OCI-LY1 (cell line): ENCODE results near the gene GIMAP6.

ENCODE experiments used
- H2AFZ ChIP-seq: fragments of 200-600 bp; sonication (generic), shearing (Covaris generic); 2 replicates; pipeline ENCODE4 v1.6.0; 2014; ENCODE audit warnings: antibody characterized with exemption, mild to moderate bottlenecking, low read length
- H3F3A ChIP-seq: fragments of 200-600 bp; sonication (generic), shearing (Covaris generic); 2 replicates; pipeline ENCODE4 v1.6.0; 2014; ENCODE audit warnings: mild to moderate bottlenecking, antibody characterized with exemption, low read length, moderate library complexity; ENCODE audit not compliant: insufficient read depth
- H3K27ac ChIP-seq: fragments of 200-600 bp; sonication (generic); 2 replicates; pipeline ENCODE4 v1.5.1; 2014; ENCODE audit warnings: low read length, mixed run types, mild to moderate bottlenecking, low read depth; ENCODE audit not compliant: poor library complexity, severe bottlenecking
- H3K27me3 ChIP-seq: fragments of 200-600 bp; sonication (generic); 2 replicates; pipeline ENCODE4 v1.6.0; 2014; ENCODE audit warnings: antibody characterized with exemption, mild to moderate bottlenecking, low read length, moderate library complexity; ENCODE audit not compliant: insufficient read depth
- H3K36me3 ChIP-seq: fragments of 200-600 bp; sonication (generic); 2 replicates; pipeline ENCODE4 v1.6.1; 2014; ENCODE audit warnings: mild to moderate bottlenecking, antibody characterized with exemption, low read length, moderate library complexity, mixed read lengths; ENCODE audit not compliant: insufficient read depth
- H3K4me1 ChIP-seq: fragments of 200-600 bp; sonication (generic); 2 replicates; pipeline ENCODE4 v1.5.1; 2014; ENCODE audit warnings: mild to moderate bottlenecking, low read length, moderate library complexity; ENCODE audit not compliant: insufficient read depth, severe bottlenecking
- H3K4me2 ChIP-seq: fragments of 200-600 bp; sonication (generic), shearing (Covaris generic); 2 replicates; pipeline ENCODE4 v1.6.1; 2014; ENCODE audit warnings: low read length
- H3K4me3 ChIP-seq: fragments of 200-600 bp; sonication (generic); 2 replicates; pipeline ENCODE4 v1.5.1; 2014; ENCODE audit warnings: low read length, low read depth, mild to moderate bottlenecking, mixed read lengths; ENCODE audit not compliant: poor library complexity, severe bottlenecking
- H3K79me2 ChIP-seq: fragments of 200-600 bp; shearing (Covaris generic); 2 replicates; pipeline ENCODE4 v1.6.1; 2016; ENCODE audit warnings: mixed run types, low read length, mixed read lengths; ENCODE audit not compliant: insufficient read depth
- H3K9ac ChIP-seq: fragments of 200-600 bp; sonication (generic), shearing (Covaris generic); 2 replicates; pipeline ENCODE4 v1.6.1; 2014; ENCODE audit warnings: mild to moderate bottlenecking, low read length, mixed read lengths
- H3K9me2 ChIP-seq: fragments of 200-600 bp; sonication (generic), shearing (Covaris generic); 2 replicates; pipeline ENCODE4 v1.6.1; 2014; ENCODE audit warnings: low read depth, mild to moderate bottlenecking, low read length, mixed read lengths
- H3K9me3 ChIP-seq: fragments of 200-600 bp; shearing (Covaris generic); 2 replicates; pipeline ENCODE4 v1.6.1; 2014; ENCODE audit warnings: low read length, mixed read lengths
- H4K20me1 ChIP-seq: fragments of 200-600 bp; sonication (generic), shearing (Covaris generic); 2 replicates; pipeline ENCODE4 v1.6.0; 2016; ENCODE audit warnings: mild to moderate bottlenecking, low read length; ENCODE audit not compliant: insufficient read depth
- EZH2 ChIP-seq: fragments of 200-600 bp; sonication (generic), shearing (Covaris generic); IDR thresholded peaks from 2 replicates; pipeline ENCODE4 v1.8.0; 2017; ENCODE audit warnings: borderline replicate concordance, mixed run types, mild to moderate bottlenecking, antibody characterized with exemption, low read length, moderate library complexity, mixed read lengths
- TF ChIP-seq, protein P1 (sequence below): fragments of 200-600 bp; sonication (generic), shearing (Covaris generic); IDR thresholded peaks from 2 replicates; pipeline ENCODE4 v1.5.1; 2017; ENCODE audit warnings: mild to moderate bottlenecking, antibody characterized with exemption, low read length, moderate library complexity, mixed read lengths

GIMAP6 gene

DNA sequence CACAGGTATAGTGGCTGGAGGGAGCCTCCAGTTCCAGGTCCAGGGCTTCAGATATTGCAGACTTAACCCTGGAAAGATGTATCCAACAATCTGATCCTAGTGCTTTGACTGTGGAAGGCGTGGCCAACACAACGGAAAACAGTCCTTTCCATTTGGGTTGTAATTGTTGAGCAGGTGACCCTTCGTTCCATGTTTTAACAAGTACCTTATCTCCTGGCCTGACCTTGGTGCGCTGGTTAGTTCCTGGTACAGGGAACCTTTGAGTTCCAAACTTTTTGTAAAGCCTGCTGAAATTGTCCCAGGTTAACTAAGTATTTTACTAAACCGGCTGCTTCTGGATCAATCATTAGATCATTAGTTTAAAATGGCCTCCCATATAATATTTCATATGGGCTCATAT, 23.9 kb upstream of the GIMAP6 start:
- Histone ChIP-seq H3K9ac (no peak overlapping the region), H3K36me3 (no peaks in the 10 kb centered on the region), H3K4me1 (no peaks in the 10 kb centered on the region), H3K4me3 (no peak overlapping the region), H4K20me1 (no peaks in the 10 kb centered on the region), H3K9me3 (0 out of 2 replicates have a peak, but pooled peaks cover 3% of the 10 kb centered on the region), H2AFZ (no peak overlapping the region), H3F3A (no peaks in the 10 kb centered on the region), H3K4me2 (no peak overlapping the region), H3K79me2 (no peaks in the 10 kb centered on the region), H3K27me3 (peaks cover 3% of the 10 kb centered on the region; the same call in 1 of the 2 replicates), H3K9me2 (no peaks in the 10 kb centered on the region), H3K27ac (no peak overlapping the region)
- TF ChIP-seq, protein P1, sequence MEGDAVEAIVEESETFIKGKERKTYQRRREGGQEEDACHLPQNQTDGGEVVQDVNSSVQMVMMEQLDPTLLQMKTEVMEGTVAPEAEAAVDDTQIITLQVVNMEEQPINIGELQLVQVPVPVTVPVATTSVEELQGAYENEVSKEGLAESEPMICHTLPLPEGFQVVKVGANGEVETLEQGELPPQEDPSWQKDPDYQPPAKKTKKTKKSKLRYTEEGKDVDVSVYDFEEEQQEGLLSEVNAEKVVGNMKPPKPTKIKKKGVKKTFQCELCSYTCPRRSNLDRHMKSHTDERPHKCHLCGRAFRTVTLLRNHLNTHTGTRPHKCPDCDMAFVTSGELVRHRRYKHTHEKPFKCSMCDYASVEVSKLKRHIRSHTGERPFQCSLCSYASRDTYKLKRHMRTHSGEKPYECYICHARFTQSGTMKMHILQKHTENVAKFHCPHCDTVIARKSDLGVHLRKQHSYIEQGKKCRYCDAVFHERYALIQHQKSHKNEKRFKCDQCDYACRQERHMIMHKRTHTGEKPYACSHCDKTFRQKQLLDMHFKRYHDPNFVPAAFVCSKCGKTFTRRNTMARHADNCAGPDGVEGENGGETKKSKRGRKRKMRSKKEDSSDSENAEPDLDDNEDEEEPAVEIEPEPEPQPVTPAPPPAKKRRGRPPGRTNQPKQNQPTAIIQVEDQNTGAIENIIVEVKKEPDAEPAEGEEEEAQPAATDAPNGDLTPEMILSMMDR: no peak
- TF ChIP-seq EZH2: no peak

DNA sequence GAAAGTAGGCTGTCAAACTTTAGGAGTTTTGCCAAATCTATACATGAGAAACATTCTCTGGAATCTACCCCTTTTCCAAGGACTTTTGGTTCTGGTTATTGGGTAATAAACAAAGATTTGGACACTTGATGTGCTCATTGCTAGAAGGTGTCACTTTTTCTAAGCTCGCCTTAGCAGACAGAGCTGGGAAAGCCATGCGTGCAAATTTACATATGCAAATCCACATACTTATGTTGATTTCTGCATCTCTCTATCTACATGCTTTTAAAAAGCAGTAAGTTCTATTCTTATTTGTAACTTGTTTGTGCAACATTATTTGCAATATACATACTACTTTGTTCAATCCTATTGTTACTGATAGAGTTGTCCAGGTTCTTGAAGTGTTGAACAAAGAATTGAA, 22.5 kb upstream of the GIMAP6 start:
- peaks cover 3% of the 10 kb centered on the region; the same call in 1 of the 2 replicates for H3K27me3 ChIP-seq
- 0 out of 2 replicates have a peak, but pooled peaks cover 3% of the 10 kb centered on the region for H3K9me3 ChIP-seq
- no peak overlapping the region for H3K27ac ChIP-seq
- no peaks in the 10 kb centered on the region for H3K4me1 ChIP-seq
- H3K9ac ChIP-seq: no peak overlapping the region
- TF ChIP-seq, protein P1: no peak
- no peak for TF ChIP-seq EZH2
- no peaks in the 10 kb centered on the region for H3K36me3 ChIP-seq
- no peak overlapping the region for H3K4me3 ChIP-seq
- no peaks in the 10 kb centered on the region for H3K79me2 ChIP-seq
- no peak overlapping the region for H3K4me2 ChIP-seq
- no peak overlapping the region for H2AFZ ChIP-seq
- no peaks in the 10 kb centered on the region for H4K20me1 ChIP-seq
- H3F3A ChIP-seq: no peaks in the 10 kb centered on the region
- H3K9me2 ChIP-seq: no peaks in the 10 kb centered on the region

DNA sequence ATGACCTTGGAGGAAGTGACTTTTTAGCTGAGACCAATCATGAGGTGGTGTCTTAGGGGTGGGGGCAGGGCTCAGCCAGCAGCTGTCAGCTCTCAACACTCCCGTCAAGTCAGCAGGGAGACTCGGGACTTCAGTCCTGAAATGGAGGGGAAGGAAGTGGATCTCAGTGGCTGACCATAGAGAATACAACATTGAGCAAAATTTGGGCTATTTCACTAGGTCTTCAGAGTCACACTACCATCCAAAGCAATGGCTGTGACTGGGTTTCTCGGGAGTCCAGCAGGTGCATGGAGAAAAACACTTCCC, 16.8 kb upstream of the GIMAP6 start:
- H3F3A ChIP-seq: no peaks in the 10 kb centered on the region
- H4K20me1 ChIP-seq: no peaks in the 10 kb centered on the region
- no peaks in the 10 kb centered on the region for H3K9me3 ChIP-seq
- H3K79me2 ChIP-seq: no peaks in the 10 kb centered on the region
- no peak overlapping the region for H3K27ac ChIP-seq
- H3K36me3 ChIP-seq: no peaks in the 10 kb centered on the region
- H3K4me1 ChIP-seq: no peaks in the 10 kb centered on the region
- H3K9ac ChIP-seq: no peak overlapping the region
- no peak overlapping the region for H3K4me2 ChIP-seq
- H2AFZ ChIP-seq: no peak overlapping the region
- no peak overlapping the region for H3K4me3 ChIP-seq
- TF ChIP-seq EZH2: no peak
- TF ChIP-seq, protein P1: no peak
- H3K27me3 ChIP-seq: no peaks in the 10 kb centered on the region
- no peaks in the 10 kb centered on the region for H3K9me2 ChIP-seq
